HL-60 (cell line): ENCODE results near the gene VMA21.

Experiments used
- DNase-seq, 2 experiments: peaks; one replicate each; pipeline ENCODE4 v3.0.0-alpha.2; 2010 to 2020; ENCODE audit warnings: low read depth in 1 of 2, low spot score in 1 of 2
- H3K27ac ChIP-seq: fragments of 250-450 bp; sonication (Bioruptor Pico); replicated peaks from 2 replicates; pipeline ENCODE4 v1.5.1; 2020; ENCODE audit warnings: mild to moderate bottlenecking, moderate library complexity
- H3K27me3 ChIP-seq: fragments of 250-450 bp; sonication (Bioruptor Pico); 2 replicates; pipeline ENCODE4 v1.5.1; 2021; ENCODE audit warnings: mild to moderate bottlenecking, moderate library complexity; ENCODE audit not compliant: insufficient read depth, poor library complexity, severe bottlenecking
- H3K4me3 ChIP-seq: replicated peaks from 2 replicates; pipeline ENCODE4 v1.5.1; 2011; ENCODE audit warnings: mild to moderate bottlenecking, control low read depth, low read length; ENCODE audit not compliant: insufficient read depth
- CTCF ChIP-seq: IDR thresholded peaks from one replicate; pipeline ENCODE4 v1.5.1; 2011; ENCODE audit warnings: low read length, control low read depth, inconsistent platforms; ENCODE audit not compliant: insufficient read depth
- GABPA ChIP-seq: IDR thresholded peaks from 2 replicates; pipeline ENCODE4 v1.6.1; 2012; ENCODE audit warnings: low read depth
- POLR2AphosphoS5 ChIP-seq: IDR thresholded peaks from 2 replicates; pipeline ENCODE4 v1.6.1; 2012; ENCODE audit warnings: low read depth
- REST ChIP-seq: IDR thresholded peaks from 2 replicates; pipeline ENCODE4 v1.6.1; 2012; ENCODE audit warnings: low read depth; ENCODE audit not compliant: insufficient replicate concordance
- SPI1 ChIP-seq: IDR thresholded peaks from 2 replicates; pipeline ENCODE4 v1.6.1; 2012; ENCODE audit warnings: low read depth, mild to moderate bottlenecking, borderline replicate concordance

The VMA21 gene

GRCh38 chrX:151419782-151420181 lies 22.8 kb downstream of the VMA21 start:
- no peak overlapping the region for H3K27ac ChIP-seq
- no peak for DNase-seq
- TF ChIP-seq CTCF (no peak), GABPA (no peak), SPI1 (no peak), REST (no peak), POLR2AphosphoS5 (no peak)

GRCh38 chrX:151424505-151424904 lies 27.5 kb downstream of the VMA21 start:
- no peak overlapping the region for H3K4me3 ChIP-seq
- no peak for TF ChIP-seq CTCF
- no peak for TF ChIP-seq SPI1
- no peak for TF ChIP-seq POLR2AphosphoS5
- TF ChIP-seq REST, result no peak
- no peak for TF ChIP-seq GABPA
- DNase-seq, result no peak
- no peak overlapping the region for H3K27ac ChIP-seq
- no peaks in the 10 kb centered on the region for H3K27me3 ChIP-seq

More at GRCh38 chrX:151419782-151420181, 22.8 kb downstream of the VMA21 start:
- Histone ChIP-seq H3K27me3 (no peaks in the 10 kb centered on the region), H3K4me3 (no peak overlapping the region)

- DNase-seq, result no peak
- TF ChIP-seq POLR2AphosphoS5, result no peak
- TF ChIP-seq CTCF, result no peak
- TF ChIP-seq SPI1, result no peak
- H3K4me3 ChIP-seq, result no peak overlapping the region
- H3K27ac ChIP-seq, result no peak overlapping the region
- no peaks in the 10 kb centered on the region for H3K27me3 ChIP-seq
Observed at GRCh38 chrX:151448509-151448908, 51.5 kb downstream of the VMA21 start.

- no peak for DNase-seq
- Histone ChIP-seq H3K27ac (no peak overlapping the region), H3K4me3 (no peak overlapping the region), H3K27me3 (no peaks in the 10 kb centered on the region)
- no peak for TF ChIP-seq POLR2AphosphoS5
- TF ChIP-seq SPI1, result no peak
- TF ChIP-seq CTCF, result no peak
- TF ChIP-seq GABPA, result no peak
- TF ChIP-seq REST, result no peak
Observed at GRCh38 chrX:151458824-151459223, 61.8 kb downstream of the VMA21 start.
